Jurkat, Clone E6-1 (cell line): ENCODE results near the gene PCYT1A.
"Not testable (repeated sequence)": the region's sequence is repeated elsewhere in the genome, so short reads cannot be mapped to it uniquely, and the experiment has no call there.

ENCODE experiments used
- DNase-seq: peaks from one replicate; pipeline ENCODE4 v3.0.0-alpha.2; 2011; ENCODE audit warnings: low read depth, low spot score
- H3K4me3 ChIP-seq: 2 replicates; pipeline ENCODE4 v1.5.1; 2011; ENCODE audit warnings: mild to moderate bottlenecking, low read length, control low read depth, moderate library complexity

The PCYT1A gene

DNA sequence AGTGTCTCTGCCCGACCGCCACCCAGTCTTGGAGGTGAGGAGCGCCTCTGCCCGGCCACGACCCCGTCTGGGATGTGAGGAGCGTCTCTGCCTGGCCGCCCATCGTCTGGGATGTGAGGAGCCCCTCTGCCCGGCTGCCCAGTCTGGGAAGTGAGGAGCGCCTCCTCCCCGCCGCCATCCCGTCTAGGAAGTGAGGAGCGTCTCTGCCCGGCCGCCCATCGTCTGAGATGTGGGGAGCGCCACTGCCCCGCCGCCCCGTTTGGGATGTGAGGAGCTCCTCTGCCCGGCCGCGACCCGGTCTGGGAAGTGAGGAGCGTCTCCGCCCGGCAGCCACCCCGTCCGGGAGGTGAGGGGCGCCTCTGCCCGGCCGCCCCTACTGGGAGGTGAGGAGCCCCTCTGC, 43.4 kb downstream of the PCYT1A start:
- H3K4me3 ChIP-seq, DNase-seq: not testable (repeated sequence)

DNA sequence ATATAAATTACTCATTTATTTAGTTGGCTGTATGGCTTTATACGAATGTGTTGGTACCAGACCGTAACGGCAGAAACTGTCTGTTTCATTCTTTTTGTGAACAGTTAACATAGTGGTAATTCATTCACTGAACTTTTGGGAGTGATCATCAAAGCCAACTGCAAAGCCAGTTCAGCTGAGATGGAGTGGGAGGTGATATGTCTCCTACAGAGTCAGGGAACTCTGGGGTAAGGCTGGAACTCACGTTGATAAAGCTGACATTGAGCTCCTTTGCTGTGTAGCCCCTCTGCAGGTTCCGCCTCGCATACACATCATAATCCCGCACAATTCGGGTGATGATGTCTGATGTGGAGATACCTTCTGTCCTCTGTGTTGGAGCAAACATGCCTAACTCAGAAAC, 45.8 kb downstream of the PCYT1A start:
- no peak for DNase-seq
- H3K4me3 ChIP-seq, result no peak overlapping the region

DNA sequence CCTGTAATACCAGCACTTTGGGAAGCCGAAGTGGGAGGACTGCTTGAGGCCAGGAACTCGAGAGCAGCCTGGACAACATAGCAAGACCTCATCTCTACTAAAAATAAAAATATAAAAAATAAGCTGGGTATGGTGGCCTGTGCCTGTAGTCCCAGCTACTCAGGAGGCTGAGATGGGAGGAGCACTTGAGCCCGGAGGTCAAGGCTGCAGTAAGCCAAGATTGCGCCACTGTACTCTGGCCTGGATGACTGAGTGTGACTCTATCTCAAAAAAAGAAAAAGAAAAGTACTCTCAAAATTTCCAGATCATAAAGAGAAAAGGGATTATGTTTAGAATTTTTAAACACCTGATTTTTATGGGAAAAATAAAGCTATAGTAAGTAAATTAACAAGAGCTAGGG, 47.1 kb downstream of the PCYT1A start:
- no peak for DNase-seq
- no peak overlapping the region for H3K4me3 ChIP-seq

DNA sequence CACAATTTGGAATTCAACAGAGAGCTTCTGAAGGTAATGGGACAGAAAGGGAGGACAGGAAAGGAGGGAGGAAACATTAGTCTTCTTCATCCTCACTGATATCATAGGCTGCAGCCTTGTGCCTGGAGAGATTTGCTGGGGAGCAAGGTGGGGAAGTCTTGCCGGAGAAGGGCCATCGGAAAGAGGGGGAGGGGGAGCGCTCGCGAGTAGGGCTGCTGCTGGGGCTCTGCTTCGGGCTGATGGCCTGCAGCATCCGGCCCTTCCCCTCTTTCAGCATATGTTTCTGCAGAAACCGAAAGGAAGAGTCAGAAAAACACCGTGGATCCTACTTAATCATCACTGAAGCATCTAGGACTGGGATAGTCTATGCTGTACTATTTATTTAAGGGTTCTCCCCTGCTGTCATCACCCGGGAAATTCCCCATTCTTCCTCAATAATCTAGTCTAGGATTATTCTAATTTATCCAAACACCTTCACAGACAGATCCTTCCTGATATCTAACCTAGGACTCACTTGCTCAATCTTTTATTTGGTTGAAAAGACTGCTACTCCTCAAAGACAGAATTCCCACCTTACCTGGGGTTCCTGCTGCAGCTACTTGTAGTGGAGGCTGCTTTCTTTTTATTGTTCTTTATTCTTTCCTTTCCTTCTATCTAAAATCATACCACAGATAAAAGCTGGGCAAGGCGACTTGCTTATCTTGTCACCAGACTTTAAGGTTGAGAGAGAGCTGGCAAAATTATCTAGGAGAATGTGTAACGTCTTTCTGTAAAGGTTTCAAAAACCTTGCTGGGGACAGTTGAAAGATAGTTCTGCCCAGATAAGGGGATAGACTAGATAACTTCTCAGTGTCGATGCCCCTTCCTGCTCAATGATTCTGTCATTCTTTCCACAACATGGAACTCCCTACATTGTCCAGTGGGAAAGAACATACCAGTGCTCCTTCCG, 48.6 kb downstream of the PCYT1A start:
- DNase-seq, result no peak

DNA sequence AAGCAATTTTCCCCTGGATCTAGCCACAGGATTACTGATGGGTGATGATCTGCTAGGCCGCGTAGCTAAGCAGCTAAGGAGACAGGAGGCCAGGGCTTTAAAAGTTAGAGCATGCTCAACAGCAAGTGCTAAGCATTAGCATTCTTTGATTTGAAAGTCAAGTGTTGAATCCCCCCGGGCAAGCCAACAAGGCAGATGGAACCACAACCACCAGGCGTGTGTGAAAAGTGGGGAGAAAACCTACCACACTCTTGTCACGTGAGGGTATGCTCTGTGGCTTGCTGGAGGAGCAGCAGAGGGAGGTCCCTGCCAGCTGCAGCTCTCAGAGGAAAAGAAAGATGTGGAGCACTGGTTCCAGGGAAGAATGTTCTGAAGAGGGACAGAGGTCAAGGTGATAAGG, 50.3 kb downstream of the PCYT1A start:
- peak; percentile 93 for DNase-seq

More for the DNA sequence above, 48.6 kb downstream of the PCYT1A start:
- no peak overlapping the region for H3K4me3 ChIP-seq

DNA sequence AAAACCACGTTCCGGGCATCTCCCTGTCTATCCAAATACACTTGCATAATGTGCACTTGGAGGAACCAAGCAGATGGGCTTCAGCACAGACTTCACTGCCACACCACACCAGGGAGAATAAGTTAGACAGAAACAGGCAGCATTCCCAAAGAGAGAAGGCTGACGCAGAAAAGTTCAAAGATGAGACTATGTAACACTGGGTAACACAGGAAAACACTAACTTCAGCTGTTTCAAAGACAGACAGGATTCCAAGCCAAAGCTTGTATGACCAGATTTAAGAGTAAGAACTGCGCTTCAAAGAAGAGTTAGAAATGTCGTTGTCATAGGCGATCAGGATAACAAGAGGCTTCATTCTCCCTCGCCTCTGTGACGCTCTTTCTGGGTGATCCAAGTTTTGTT, 51.3 kb downstream of the PCYT1A start:
- H3K4me3 ChIP-seq, result no peak overlapping the region
- DNase-seq, result no peak

More for the DNA sequence above, 50.3 kb downstream of the PCYT1A start:
- no peak overlapping the region for H3K4me3 ChIP-seq

DNA sequence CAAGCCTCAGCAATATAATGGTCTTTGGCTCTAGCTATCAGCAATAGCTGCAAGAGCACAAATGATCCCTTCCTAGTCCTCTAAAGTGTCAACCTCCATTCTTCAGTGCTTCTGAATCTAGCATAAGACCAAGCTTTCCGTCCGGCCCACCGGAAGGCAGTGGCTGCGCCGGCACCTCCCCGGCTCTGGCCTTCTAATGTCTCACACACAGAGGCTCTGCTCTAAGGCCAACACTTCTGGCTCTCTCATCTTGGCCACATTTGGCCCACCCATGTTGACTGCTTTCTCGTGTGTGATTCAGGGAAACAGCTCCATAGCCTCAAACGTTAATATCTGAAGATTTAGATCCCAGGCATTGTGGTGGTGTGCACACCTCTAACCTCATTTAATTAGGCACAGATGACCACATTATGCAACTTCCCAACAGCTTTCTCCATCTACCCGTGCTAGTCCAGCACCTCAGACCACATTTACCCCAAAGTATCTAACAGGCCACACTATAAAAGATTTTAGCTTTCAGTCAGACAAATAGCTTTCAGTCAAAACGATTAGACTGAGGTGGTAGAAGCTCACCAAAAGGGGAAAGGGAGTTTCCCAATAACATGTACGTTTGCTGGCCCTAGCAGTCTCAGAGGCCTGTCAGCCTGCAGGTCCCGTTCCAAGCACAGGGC, 51.9 kb downstream of the PCYT1A start:
- no peak overlapping the region for H3K4me3 ChIP-seq
- DNase-seq, result no peak

DNA sequence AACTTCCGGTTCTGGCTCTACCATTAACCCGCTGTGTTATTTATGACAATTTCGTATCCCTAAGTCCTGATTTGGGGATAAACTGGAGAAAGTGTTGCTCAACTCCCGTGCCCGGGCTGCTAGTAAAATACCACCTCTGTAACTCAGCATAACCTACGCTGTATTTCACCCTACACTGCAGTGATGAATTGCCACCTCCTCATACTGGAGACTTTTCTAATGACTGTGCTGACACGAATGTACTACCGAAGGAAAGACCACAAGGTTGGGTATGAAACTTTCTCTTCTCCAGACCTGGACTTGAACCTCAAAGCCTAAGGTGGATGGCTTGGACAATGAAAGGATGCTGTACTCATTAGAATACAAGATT, 54.7 kb downstream of the PCYT1A start:
- no peak overlapping the region for H3K4me3 ChIP-seq
- no peak for DNase-seq

DNA sequence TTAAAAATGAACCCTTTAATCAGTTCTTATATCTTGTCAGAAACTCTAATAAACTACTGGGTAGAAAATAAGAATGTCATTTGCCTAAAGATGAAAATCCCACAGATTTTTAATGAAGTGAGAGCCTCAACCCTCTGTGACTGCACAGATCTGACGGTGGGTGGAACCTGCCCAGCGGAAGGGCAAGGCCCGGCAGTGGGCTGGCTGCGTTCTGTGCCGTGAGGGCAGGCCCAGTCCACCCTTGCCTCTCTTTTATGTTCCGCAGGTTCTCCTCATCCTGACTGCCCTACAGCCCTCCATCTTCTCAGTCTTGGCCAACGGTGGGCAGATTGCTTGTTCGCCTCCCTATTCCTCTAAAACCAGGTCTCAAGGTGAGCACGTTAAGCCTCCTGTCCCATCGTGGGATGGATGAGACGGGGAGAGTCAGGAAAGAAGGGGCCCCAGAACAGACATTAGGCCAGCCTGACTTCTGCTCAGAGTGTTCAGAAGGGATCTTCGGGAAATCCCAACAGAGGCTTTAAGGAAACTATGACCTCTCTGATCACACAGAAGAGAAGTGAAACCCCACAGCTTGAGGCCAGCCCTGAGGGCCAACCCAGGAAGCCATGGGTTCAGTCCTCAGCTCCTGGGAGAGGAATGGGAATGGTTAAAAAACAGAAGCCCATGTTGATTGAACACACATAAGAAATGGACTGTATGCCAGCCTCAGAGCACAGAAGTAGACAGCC, 55.2 kb downstream of the PCYT1A start:
- no peak overlapping the region for H3K4me3 ChIP-seq
- no peak for DNase-seq

DNA sequence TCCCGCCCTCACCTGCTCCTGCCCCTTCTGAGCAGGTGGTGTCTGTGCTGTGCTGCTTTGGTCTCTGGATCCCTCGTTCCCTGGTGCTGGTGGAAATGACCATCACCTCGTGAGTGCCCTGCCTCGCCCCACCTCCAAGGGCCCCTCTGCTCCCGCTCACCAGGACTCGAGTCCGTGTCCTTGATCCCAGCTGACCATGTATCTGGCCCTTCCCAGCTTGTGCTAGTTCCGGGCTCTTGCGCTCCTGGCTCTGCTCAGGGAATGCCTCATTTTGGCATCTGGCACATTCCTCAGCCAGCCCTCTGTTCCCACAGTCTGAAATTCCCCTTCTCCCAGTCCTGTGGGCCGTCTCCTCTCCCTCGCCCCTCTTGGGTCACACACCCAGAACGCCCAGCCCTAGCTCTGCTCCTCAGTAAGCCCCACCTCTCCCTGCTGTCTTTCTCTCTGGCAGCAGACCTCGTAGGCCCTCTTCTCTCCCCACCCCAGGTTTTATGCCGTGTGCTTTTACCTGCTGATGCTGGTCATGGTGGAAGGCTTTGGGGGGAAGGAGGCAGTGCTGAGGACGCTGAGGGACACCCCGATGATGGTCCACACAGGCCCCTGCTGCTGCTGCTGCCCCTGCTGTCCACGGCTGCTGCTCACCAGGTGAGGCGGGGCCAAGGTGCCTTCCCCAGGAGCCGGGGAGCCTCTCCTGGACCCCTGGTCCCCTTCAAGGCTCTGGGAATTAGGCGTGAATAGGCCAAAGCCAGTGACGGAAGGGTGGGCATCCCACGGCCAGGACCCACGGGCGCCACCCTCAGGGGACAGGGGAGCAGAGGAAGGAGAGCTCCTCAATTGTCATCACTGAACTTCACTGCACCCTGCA, 59.7 kb downstream of the PCYT1A start:
- no peak overlapping the region for H3K4me3 ChIP-seq
- no peak for DNase-seq

DNA sequence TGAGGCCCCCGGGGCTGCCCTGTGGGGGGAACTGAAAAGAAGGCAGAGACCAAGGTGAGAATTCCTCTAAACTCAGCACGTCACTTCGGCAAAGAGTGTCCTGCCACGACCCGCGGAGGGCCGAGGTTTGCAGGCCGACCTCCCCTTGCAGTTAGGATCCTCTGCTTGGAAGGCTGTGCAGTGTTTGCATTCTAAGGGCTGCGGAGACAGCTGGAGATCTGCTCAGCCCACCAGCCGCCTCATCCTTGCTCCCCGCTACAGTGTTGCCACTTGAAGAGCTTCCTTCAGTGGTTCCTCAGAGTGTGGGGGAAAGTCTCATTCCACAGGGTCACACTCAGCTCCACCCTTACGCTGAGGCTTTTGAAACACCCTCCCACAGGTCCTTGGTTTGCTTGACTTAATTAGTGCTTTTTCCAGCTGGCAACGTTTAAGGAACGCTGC, 60.4 kb downstream of the PCYT1A start:
- no peak for DNase-seq

DNA sequence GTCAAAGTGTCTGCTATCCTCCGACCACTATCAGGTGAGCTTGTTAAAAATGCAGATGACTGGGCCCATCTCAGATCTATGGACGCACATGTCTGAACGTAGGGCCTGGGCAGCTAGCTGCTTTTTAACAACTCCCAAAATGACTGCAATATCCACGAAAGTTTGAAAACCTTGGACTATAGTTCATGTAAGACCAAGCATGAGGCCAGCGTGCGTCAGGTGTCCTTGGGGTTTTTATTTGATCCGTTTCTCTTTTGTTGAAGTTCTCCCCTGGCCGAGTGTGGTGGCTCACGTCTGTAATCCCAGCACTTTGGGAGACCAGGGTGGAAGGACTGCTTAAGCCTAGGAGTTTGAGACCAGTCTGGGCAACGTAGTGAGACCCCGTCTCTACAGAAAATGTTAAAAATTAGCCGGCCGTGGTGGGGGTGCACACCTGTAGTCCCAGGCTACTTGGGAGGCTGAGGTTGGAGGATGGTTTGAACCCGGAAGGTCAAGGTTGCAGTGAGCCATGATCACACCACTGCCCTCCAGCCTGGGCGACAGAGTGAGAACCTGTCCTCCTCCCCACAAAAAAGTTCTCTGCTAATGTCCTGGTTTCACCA, 61.7 kb downstream of the PCYT1A start:
- no peak overlapping the region for H3K4me3 ChIP-seq
- DNase-seq, result no peak

More for the DNA sequence above, 60.4 kb downstream of the PCYT1A start:
- no peak overlapping the region for H3K4me3 ChIP-seq

DNA sequence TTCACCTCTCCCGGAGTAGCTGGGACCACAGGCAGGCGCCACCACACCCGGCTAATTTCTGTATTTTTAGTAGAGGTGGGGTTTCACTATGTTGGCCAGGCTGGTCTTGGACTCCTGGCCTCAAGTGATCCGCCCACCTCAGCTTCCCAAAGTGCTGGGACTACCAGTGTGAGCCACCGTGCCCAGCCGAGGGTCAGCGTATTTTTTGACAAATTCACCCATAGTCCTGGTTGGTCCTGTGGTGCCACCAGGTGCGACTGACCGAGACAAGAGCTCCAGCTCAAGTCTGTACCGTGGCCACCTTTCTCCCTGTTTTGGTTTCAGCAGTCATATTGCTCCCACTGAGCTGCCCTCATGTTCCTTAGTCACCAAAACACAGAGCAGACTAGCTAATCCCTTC, 62.4 kb downstream of the PCYT1A start:
- no peak overlapping the region for H3K4me3 ChIP-seq
- DNase-seq, result no peak

DNA sequence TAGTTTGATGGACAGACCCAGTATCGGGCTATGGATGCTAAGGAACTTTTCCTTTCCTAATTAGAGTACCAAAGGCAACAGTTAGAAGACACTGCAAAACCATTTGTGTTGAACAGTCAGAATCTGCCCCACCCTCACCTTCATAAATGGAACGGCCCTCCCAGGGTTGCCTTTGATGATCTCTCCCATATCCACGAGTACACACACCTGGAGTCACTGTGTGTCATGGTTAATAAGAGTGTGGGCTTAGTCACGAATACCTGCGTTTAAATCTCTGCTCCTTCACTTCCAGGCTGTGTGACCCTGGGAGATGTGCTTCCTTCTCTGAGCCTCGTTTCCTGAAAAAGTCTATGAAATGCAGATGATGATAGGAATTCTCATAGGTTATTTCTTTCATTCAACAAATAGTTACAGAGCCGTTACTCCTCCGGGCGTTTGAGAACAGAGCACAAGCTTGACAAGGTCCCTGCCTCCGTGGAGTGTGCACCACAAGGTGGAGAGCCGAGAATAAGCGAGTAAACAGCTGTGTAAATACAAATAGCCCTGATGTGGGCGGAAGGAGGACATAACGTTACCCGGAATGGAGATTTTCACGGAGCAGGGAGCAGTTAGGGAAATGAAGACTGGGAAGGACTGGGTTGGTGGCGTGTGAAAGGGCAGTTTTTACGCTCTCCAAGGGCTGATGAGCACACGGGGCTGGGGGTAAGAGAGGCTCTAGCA, 64.5 kb downstream of the PCYT1A start:
- DNase-seq, result no peak
- no peak overlapping the region for H3K4me3 ChIP-seq

DNA sequence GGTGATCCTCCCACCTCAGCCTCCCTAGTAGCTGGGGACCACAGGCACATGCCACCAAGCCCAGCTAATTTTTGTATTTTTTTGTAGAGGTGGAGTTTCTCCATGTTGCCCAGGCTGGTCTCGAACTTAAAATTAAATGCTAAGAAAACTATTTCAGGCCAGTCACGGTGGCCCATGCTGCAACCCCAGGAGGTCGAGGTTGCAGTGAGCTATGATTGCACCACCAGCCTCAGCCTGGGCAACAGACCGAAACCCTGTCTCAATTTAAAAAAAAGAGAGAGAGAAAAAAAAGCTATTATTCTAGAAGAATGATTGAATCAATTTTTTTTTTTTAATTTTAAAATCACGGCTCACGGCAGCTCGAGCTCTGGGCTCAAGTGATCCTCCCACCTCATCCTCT, 66.5 kb downstream of the PCYT1A start:
- no peak for DNase-seq
- no peak overlapping the region for H3K4me3 ChIP-seq

DNA sequence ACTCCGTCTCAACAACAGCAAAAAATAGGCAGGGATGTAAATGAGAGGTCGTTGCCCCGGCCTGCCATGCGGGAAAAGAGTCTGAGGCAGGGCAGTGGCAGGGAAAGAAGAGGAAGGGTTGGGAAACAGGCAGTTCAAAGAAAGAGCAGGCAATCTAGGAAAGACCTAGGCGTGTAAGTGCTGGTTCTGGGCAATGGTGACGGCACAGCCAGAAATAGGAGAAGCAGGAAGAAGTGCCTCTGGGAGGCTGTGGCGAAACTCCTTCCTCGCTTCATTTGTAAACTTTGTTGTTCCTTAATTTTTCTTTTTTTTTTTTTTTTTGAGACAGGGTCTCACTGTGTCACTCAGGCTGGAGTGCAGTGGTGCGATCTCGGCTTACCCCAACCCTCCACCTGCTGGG, 66.9 kb downstream of the PCYT1A start:
- no peak for DNase-seq
- no peak overlapping the region for H3K4me3 ChIP-seq

DNA sequence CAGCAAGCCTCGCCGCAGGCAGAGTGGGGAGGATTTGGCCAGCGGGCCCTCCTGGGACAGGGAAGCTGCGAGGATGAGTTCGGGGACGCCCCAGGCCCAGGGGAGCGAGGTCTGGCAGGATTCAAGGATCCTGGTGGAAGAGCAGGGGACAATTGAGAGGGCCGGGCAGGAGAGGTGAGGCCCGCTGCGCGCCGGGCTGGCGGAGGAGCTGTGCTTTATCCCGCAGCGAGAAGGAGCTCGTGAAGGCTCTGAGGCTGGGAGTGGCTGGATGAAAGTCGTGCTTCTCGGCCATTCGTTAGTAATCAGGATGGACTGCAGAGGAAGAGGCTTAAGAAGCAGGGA, 67.6 kb downstream of the PCYT1A start:
- no peak for DNase-seq
- no peak overlapping the region for H3K4me3 ChIP-seq
